ENCODE measurements around the gene SCYGR1.
A peak's percentile ranks its signal among the peaks of the same experiment; 100 is the strongest.
"Not testable (repeated sequence)": the region's sequence is repeated elsewhere in the genome, so short reads cannot be mapped to it uniquely, and the experiment has no call there.

SCYGR1 gene

DNA sequence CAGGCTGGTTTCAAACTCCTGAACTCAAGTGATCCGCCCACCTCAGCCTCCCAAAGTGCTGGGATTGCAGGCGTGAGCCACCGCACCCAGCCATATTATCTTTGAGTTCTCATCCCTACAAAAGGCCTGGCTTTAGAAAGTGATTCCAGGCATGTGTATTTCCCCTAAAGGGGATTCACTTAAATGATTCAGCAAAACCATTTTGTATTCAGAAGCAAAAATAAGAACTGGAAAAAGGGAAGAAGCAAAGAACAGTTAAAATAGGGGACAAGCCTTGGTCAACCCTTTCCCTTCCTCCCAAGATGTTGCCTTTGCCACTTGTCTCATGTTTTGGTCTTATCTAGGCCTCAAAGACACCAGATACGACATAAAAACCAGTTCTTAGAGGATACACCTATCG lies 19.2 kb downstream of the SCYGR1 start:
- no peak for DNase-seq

DNA sequence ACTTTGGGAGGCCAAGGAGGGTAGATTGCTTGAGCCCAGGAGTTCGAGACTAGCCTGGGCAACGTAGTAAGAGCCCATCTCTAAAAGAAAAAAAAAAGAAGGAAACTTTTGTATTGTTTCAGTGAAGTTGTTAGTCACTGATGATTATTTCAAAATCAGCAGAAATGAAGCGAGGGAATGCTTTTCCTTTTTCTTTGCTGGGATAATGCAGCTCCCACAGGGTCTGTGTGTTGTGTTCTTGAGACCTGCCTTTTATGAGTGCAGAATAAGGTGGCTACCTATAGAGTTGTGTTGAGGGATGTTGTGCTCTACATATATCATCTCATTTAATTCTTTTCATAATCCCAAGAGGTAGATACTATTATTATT lies 20.3 kb downstream of the SCYGR1 start:
- DNase-seq = no peak

DNA sequence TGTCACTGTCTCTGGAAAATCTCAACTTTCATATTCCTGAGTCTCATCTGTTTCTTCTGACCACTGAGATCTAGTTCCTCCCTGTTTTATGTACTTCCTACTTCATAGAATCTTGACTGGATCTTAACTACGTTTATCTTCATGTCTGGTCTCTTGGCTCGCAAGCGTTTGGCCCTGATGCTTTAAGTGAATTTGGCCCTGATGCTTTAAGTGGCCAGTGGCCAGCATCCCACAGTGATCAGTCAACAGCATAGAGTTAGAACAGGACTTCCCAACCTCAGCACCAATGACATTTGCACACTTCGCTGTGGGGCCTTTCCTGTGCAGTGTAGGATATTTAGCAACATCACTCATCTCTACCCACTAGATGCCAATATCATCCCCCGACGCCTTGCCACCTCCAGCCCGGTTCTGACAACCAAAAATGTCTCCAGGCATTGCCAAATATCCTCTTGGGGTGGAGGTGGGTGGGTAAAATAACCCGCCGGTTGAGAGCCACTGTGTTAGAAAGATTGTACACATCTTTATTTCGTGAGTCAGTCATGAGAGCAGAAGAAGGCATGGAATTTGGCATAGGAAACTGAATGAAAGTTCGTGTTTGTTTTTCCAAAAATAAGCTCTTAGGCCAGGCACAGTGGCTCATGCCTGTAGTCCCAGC lies 20.9 kb downstream of the SCYGR1 start:
- no peak for DNase-seq

DNA sequence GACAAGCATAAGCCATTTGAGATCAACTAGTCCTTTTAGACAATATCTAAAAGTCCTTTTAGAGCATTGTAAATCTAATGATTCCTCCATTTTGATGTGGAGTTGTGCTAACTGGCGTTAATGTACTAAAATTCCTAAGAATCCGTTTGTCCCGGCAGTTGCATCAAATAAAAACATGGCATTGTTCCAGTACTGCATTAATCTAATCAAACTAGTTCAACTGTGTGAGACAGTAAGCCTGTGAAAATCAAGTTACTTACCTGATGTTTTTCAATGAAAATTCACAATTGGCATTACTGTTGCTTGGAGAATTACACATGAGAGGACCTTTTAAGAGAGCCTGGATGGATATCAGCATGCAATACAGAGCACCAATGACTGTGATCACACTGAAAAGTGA lies 21.9 kb downstream of the SCYGR1 start:
- DNase-seq = no peak

DNA sequence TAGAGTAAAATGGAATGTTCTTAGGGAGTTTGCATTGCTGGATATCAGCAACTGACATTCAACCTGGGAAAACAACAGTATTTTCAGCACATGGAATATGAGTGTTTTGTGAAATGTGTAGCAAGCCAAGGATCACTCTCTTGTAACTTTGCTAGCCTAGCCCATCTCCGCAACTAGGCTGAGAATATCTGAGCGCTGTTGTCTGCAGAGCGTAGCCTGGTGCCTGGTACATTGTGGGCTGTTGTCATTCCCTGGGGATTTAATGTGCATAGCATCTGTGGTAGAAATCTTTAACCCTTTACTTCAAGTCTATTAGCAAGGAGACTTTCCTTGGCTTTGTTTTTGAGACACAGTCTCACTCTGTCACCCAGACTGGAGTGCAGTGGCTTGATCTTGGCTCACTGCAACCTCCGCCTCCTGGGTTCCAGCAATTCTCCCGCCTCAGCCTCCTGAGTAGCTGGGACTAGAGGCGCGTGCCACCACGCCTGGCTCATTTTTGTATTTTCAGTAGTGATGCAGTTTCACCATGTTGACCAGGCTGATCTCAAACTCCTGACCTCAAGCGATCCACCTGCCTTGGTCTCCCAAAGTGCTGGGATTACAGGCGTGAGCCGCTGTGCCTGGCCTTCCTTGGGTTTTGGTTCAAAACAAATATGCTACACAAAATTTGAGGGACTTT lies 23.0 kb downstream of the SCYGR1 start:
- DNase-seq = not testable (repeated sequence)

DNA sequence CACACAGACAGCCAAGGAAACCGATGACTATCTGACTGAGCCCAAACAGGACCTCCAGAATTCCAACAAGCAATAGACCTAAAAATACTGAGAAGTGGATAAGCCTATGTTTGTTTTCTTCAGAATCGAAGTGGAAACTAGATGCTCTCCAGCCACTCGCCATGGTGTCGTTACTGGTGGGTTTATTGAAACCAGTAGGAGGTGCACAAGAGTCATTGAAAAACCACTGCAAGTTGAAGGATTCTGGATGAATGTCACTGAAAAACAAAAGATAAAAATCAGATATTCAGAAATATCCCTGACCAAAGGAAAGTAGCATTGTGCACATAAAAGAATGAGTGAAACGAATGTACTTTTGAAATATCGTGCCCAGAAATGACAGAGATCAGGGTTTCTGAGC lies 24.0 kb downstream of the SCYGR1 start:
- DNase-seq = no peak

DNA sequence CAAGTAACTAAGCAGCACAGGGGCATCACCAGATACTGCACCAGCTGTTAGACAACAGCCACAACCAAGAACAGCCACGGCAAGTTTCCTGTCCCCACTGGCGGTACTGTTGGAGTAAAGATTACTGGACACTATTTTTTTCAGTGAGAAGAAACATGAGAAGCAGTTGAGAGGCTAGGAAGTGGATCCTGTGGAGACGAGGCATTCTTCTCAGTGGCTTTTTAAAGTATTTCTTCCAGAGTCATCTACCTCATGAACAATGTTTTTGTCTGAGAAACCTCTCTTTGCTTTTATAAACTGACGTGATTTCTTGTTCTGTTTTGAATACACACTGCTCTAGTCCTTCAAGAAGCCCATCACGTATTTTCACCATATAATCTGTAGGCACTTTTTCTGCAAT lies 27.4 kb downstream of the SCYGR1 start:
- no peak for DNase-seq

DNA sequence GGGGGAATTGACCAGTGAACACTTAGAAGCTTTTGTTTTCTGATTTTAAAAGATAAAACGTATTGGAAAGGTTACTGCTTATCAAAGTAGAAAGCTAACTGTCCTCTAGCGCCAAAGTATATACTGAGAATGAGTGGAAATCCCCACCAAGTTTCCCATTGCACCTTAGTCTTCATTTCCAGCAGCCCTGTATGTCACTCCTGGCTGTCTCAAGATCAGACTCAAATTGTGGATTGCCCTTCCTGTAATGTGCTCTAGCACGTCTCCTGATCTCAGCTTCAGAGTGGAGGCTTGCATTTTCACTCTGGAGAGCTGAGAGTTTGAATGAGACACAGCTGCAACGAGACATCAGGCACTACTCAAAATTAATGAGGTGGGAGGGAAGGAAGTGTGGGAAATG lies 36.1 kb downstream of the SCYGR1 start:
- DNase-seq = no peak

DNA sequence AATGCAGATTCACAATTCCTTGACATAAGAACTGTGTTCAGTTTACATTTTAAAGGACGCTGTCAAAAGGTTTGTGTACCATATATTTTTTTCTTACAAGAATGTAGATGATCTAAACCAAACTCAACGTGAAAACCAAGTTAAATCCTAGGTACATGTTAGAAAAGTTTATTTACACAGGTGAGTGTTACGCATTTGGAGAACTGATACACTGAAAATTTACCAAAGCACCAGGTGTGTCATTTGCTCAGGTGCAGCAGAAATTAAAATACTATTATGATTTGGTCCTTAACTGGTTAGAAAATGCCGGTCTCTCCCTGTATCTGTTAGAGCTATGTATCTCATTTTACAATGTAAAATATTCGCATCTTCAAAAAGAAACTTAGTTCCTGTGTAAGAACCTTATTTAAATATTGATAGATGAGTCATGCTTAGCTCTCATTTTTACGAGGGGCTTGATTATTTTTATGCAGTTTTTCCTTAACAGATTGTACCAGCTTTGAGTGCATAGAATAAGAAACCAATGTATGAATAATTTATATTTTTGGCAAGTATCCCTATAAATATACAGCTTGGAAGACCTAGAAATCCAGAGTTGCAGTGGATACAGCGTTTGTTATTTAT lies 37.6 kb downstream of the SCYGR1 start:
- DNase-seq = peak; percentile 37

DNA sequence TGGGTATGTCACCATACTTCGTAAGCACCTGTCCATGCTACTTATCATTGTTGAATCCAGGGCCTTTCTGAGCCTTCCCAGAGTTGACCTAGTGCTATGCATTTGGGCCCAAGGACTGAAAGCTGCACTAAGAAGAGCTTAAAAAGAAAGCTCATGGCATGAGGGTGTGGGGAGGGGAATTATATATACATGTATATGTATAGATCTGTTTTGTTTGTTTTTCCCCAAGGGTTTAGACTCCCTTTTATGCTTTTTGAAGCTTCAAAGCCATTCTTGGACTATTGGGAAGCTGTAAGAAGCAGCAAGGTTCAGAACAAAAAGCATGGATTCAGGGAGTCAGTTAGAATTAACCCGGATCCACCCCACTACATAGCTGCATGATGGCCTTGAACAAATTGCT lies 39.4 kb downstream of the SCYGR1 start:
- no peak for DNase-seq

DNA sequence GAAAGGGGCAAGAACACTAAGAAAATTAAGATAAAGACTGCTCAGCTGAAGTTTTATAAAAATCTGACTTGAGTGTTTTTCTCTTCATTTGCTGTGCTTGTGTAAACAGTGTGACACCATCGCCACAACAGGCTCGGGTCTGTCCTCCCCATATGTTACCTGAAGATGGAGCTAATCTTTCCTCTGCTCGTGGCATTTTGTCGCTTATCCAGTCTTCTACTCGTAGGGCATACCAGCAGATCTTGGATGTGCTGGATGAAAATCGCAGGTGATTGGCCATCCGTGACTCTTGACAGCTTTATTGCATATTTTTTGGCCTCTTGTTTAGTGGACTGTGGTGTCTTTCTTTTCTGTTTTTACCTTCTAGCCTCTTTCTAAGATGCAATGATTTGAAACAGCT lies 40.6 kb downstream of the SCYGR1 start:
- peak; percentile 29 for DNase-seq

DNA sequence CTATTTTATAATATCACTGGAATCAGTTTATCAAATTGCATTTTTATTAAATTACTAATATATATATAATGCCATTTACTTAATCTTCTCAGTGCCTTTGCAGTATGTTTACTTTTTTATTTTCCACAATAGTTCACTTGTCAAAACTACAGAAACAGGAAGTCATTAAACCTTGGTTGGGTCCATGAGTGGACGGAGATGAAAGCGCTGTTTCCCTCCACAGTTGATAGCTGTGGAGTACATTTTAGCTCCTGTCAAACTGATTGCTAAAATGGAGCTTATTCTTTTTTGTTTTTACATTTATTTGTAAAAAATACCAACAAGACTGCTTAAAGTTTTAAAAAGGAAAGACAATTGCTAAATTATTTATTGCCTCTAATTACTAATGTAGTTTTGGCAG lies 43.5 kb downstream of the SCYGR1 start:
- DNase-seq = no peak

DNA sequence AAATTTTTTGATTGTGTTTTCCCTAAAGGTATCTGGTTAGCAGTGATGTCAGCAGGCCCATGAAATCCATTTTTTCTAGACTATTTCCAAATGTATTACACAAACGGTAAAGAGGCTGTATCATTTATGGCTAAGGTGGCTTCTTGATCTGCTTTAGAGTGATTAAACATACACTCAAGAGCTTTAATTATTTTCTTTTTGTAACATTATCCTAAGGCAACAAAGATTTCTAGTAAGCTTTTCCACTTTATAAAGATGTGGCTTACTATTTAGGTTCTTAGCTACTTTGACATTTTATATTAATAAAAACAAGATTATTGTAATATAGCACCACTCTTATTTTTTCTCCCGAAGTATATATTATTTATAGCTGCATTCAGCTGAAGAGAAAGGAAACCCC lies 46.2 kb downstream of the SCYGR1 start:
- DNase-seq = no peak

DNA sequence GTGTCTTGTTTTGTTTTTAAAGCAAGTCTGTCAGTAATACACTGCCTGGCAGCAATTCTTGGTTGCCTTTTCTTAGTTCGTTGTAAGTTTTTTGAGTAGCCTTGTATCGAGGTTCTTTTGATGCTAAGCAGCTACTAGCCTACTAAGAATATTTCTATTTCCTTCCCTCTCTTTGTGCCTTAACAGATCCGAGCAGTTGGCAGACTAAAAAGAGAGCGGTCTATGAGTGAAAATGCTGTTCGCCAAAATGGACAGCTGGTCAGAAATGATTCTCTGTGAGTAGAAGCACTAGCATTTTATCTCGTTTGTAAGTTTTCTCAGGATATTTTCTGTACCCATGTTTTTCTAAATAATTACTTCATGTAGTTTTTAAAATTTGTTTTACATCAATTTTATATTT lies 47.6 kb downstream of the SCYGR1 start:
- no peak for DNase-seq

DNA sequence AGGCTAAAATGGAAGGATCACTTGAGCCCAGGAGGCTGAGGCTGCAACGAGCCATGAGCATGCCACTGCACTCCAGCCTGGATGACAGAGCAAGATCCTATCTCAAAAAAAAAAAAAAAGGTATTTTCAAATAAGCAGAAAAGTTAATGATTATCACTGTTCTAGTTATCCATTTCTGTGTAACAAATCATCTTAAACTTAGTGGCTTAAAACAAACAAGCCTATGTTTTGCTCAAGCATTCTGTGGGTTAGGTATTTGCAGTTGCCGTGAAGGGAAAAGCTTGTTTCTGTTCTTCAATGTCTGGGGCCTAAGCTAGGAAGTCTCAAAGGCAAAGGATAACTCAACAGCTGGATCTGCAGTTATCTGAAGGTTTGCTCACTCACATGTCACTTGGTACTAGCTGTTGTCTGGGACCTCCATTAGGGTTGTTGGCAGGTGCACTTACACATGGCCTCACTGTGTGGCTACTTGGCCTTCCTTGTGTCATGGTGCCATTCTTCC lies 48.6 kb downstream of the SCYGR1 start:
- DNase-seq = peak; percentile 24
